22Rv1 (cell line): ENCODE data around the gene RNH1.

Source experiments
- H3K27ac ChIP-seq: fragments of 450-650 bp; 2 replicates; pipeline ENCODE4 v1.5.1; 2017
- CTCF ChIP-seq: fragments of 450-650 bp; IDR thresholded peaks from 2 replicates; pipeline ENCODE4 v1.5.1; 2017; ENCODE audit warnings: mild to moderate bottlenecking
- ZFX ChIP-seq: fragments of 450-650 bp; IDR thresholded peaks from 2 replicates; pipeline ENCODE4 v1.6.1; 2017; ENCODE audit warnings: antibody characterized with exemption, borderline replicate concordance

Gene RNH1

GRCh38 chr11:508956-509355 lies 1.9 kb upstream of the RNH1 start:
- TF ChIP-seq ZFX (no peak), CTCF (no peak)
- H3K27ac ChIP-seq = no peak overlapping the region

GRCh38 chr11:507727-508515 lies 879 bp upstream of the RNH1 start:
- peak overlapping the region; percentile 98 for H3K27ac ChIP-seq
- TF ChIP-seq CTCF (no peak), ZFX (no peak)

- peak overlapping the region; percentile 98 for H3K27ac ChIP-seq
- TF ChIP-seq ZFX (no peak), CTCF (peak; percentile 14; the same call in 1 of the 2 replicates)
Observed at GRCh38 chr11:506238-506994, 626 bp downstream of the RNH1 start.

GRCh38 chr11:504994-505344 lies 2.1 kb downstream of the RNH1 start:
- no peak for TF ChIP-seq CTCF
- TF ChIP-seq ZFX = no peak
- peak overlapping the region; percentile 98 for H3K27ac ChIP-seq

GRCh38 chr11:504053-504993 lies 2.7 kb downstream of the RNH1 start:
- TF ChIP-seq ZFX = no peak
- no peak for TF ChIP-seq CTCF

GRCh38 chr11:503179-503981 lies 3.7 kb downstream of the RNH1 start:
- TF ChIP-seq ZFX (no peak), CTCF (no peak)
- no peak overlapping the region for H3K27ac ChIP-seq

More at GRCh38 chr11:504053-504993, 2.7 kb downstream of the RNH1 start:
- H3K27ac ChIP-seq = peak overlapping the region; percentile 98; the same call in 1 of the 2 replicates
